Measurements from ENCODE around the gene RBMX. TPM values are rescaled to one million over a fixed set of nuclear protein-coding genes. Genes with fewer than 3 reads are reported as not detected.
A peak's percentile ranks its signal among the peaks of the same experiment; 100 is the strongest.

RBMX gene
- total RNA-seq, 1 experiment from 2014 or later: 414 TPM

DNA sequence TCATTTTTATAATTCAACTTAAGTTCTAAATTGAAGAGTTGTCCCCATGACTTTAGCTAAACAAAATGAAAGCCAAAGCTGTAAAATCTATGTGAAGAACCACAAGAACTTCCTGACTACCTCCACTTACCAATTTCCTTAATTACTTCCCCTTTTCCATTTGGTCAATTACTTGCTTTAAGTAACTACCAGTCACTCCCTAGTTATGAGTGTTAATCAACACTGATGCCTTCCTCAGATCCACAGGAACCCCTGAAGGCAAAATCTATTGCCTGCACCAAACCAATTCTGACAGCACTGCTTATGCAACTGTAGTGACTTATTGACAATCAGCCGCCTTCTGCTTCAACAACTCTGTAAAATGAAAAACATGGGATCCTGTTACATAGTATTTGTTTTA, 10.5 kb downstream of the RBMX start:
- H3K79me1 ChIP-seq (ENCODE audit: insufficient read depth, low read depth, low read length, poor library complexity, severe bottlenecking): no peaks in the 10 kb centered on the region
- no peaks in the 10 kb centered on the region for H3K27me3 ChIP-seq (ENCODE audit: insufficient read depth, low read length)
- Mint-ChIP-seq H3K36me3 (ENCODE audit: insufficient read depth in 1 of 3, low read depth in 3 of 3) (peaks cover 58 to 88% (median 83%) of the 10 kb centered on the region in 3 experiments), H3K4me1 (peaks cover 0 to 8% of the 10 kb centered on the region in 2 experiments; a peak in 2 of 4 replicates), H3K27ac (peak overlapping the region in 1 of 3 experiments; percentile 93; a peak in 2 of 7 replicates), H3K4me3 (no peak overlapping the region), H3K27me3 (ENCODE audit: low read depth) (no peaks in the 10 kb centered on the region), H3K9me3 (peaks cover 57 to 68% of the 10 kb centered on the region in 2 experiments)
- no peak overlapping the region for H3K4me2 ChIP-seq (ENCODE audit: insufficient read depth, insufficient read length, low read length)
- H3K14ac ChIP-seq (ENCODE audit: insufficient read depth, low read length): no peak overlapping the region
- no peak overlapping the region for H2BK15ac ChIP-seq (ENCODE audit: low read depth, low read length)
- no peak overlapping the region for H4K8ac ChIP-seq (replicated peaks; ENCODE audit: insufficient read length, low read depth, low read length)
- H3K9me3 ChIP-seq (ENCODE audit: control insufficient read depth, low read depth, low read length): peaks cover 6% of the 10 kb centered on the region
- no peak overlapping the region for H4K91ac ChIP-seq (ENCODE audit: insufficient read length, low read depth, low read length)
- no peaks in the 10 kb centered on the region for H4K20me1 ChIP-seq (ENCODE audit: control insufficient read depth, insufficient read depth, insufficient read length)
- no peak overlapping the region for H2AFZ ChIP-seq (ENCODE audit: low read length)
- no peaks in the 10 kb centered on the region for H3K79me2 ChIP-seq (ENCODE audit: insufficient read depth, low read length)
- H2AK5ac ChIP-seq (ENCODE audit: insufficient read length, low read length): no peak overlapping the region
- H2BK20ac ChIP-seq (ENCODE audit: low read depth, low read length, poor library complexity, severe bottlenecking): no peak overlapping the region
- H3K23me2 ChIP-seq (ENCODE audit: insufficient read length, low read depth, low read length, poor library complexity, severe bottlenecking): no peaks in the 10 kb centered on the region
- no peak overlapping the region for H2BK12ac ChIP-seq (ENCODE audit: insufficient read length, low read depth, low read length)
- H4K5ac ChIP-seq (ENCODE audit: insufficient read length, low read depth, low read length): no peak overlapping the region
- H3K27ac ChIP-seq (ENCODE audit: insufficient read length, low read depth, low read length): no peak overlapping the region
- no peak overlapping the region for H3K4ac ChIP-seq (ENCODE audit: low read depth, low read length)
- H2BK120ac ChIP-seq (ENCODE audit: low read depth, low read length, poor library complexity, severe bottlenecking): no peak overlapping the region
- DNase-seq: no peak
- H3K9ac ChIP-seq (ENCODE audit: extremely low read depth, insufficient read length, low read length): no peak overlapping the region
- TF ChIP-seq, protein P1, sequence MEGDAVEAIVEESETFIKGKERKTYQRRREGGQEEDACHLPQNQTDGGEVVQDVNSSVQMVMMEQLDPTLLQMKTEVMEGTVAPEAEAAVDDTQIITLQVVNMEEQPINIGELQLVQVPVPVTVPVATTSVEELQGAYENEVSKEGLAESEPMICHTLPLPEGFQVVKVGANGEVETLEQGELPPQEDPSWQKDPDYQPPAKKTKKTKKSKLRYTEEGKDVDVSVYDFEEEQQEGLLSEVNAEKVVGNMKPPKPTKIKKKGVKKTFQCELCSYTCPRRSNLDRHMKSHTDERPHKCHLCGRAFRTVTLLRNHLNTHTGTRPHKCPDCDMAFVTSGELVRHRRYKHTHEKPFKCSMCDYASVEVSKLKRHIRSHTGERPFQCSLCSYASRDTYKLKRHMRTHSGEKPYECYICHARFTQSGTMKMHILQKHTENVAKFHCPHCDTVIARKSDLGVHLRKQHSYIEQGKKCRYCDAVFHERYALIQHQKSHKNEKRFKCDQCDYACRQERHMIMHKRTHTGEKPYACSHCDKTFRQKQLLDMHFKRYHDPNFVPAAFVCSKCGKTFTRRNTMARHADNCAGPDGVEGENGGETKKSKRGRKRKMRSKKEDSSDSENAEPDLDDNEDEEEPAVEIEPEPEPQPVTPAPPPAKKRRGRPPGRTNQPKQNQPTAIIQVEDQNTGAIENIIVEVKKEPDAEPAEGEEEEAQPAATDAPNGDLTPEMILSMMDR (conservative IDR thresholded peaks at IDR 0.05): no peak
- H3K18ac ChIP-seq (ENCODE audit: insufficient read length, low read depth, low read length): no peak overlapping the region
- no peaks in the 10 kb centered on the region for H3K4me1 ChIP-seq (ENCODE audit: insufficient read depth, low read length)
- WGBS (ENCODE audit: extremely low coverage, insufficient read length, low lambda C conversion rate): no CpG with 5 or more reads among the region's 1 CpG
- H3K23ac ChIP-seq (ENCODE audit: insufficient read length, low read depth, low read length): no peak overlapping the region
- no peak overlapping the region for H2BK5ac ChIP-seq (ENCODE audit: insufficient read length, low read length)
- no peak overlapping the region for H3K56ac ChIP-seq (ENCODE audit: insufficient read length, low read depth, low read length)
- H3T11ph ChIP-seq (ENCODE audit: low read length): no peak overlapping the region
